Heart left ventricle (tissue), 16 donors: Measurements from ENCODE around the gene AQP11. TPM values are rescaled to one million over a fixed set of nuclear protein-coding genes. Genes with fewer than 3 reads are reported as not detected.

Experiments
- ATAC-seq, 4 donors: fragments of 200-7000 bp; cut with Tn5 transposase; one replicate each; pipeline ENCODE4 v1.9.1; 2020 to 2022; ENCODE audit warnings: moderate library complexity in 4 of 4, mild to moderate bottlenecking in 3 of 4, moderate number of reproducible peaks in 1 of 4
- DNase-seq, 5 donors: peaks; one replicate each; pipeline ENCODE4 v3.0.0-alpha.2; 2020
- H3K27ac ChIP-seq, 12 donors: fragments of 200-600 bp; sonication (generic) in 4 of 12; one replicate each; pipeline versions ENCODE4 v1.5.0 to v1.8.0; 2016 to 2022; ENCODE audit warnings: mild to moderate bottlenecking in 2 of 12
- H3K27me3 ChIP-seq, 9 donors: fragments of 200-600 bp; sonication (generic) in 2 of 9; one replicate each; pipeline versions ENCODE4 v1.5.1 to v1.8.0; 2016 to 2022; ENCODE audit warnings: mild to moderate bottlenecking in 3 of 9
- H3K36me3 ChIP-seq, 9 donors: fragments of 200-600 bp; sonication (generic) in 2 of 9; one replicate each; pipeline versions ENCODE4 v1.5.0 to v1.8.0; 2018 to 2022; ENCODE audit warnings: mild to moderate bottlenecking in 2 of 9
- H3K4me1 ChIP-seq, 12 donors: fragments of 200-600 bp; sonication (generic) in 4 of 12; one replicate each; pipeline versions ENCODE4 v1.5.0 to v1.8.0; 2016 to 2022; ENCODE audit warnings: mild to moderate bottlenecking in 3 of 12
- H3K4me3 ChIP-seq, 12 donors: fragments of 200-600 bp; sonication (generic) in 4 of 12; one replicate each; pipeline versions ENCODE4 v1.5.0 to v1.8.0; 2017 to 2022; ENCODE audit warnings: mild to moderate bottlenecking in 9 of 12, moderate library complexity in 4 of 12
- H3K9me3 ChIP-seq, 12 donors: fragments of 200-600 bp; sonication (generic) in 4 of 12; one replicate each; pipeline versions ENCODE4 v1.5.0 to v1.8.0; 2016 to 2022; ENCODE audit warnings: mild to moderate bottlenecking in 1 of 12
- CTCF ChIP-seq, 12 donors: fragments of 200-600 bp; sonication (generic) in 4 of 12; IDR thresholded peaks; one replicate each; pipeline versions ENCODE4 v1.5.0 to v1.8.0; 2018 to 2022; ENCODE audit warnings: antibody characterized with exemption in 12 of 12, mild to moderate bottlenecking in 5 of 12
- POLR2A ChIP-seq, 2 donors: fragments of 450-650 bp; IDR thresholded peaks; one replicate each; pipeline ENCODE4 v1.6.1; 2017; ENCODE audit warnings: antibody characterized with exemption in 2 of 2, mild to moderate bottlenecking in 2 of 2, moderate library complexity in 2 of 2
- WGBS, 4 donors: extraction: QIAGEN DNeasy Blood & Tissue Kit in 2 of 4; methylation state at CpG; one replicate each; pipeline versions ENCODE4 v1.1.5 to v1.1.7; 2013 to 2018; 5-methylcytosine and 5-hydroxymethylcytosine counted together
- intact Hi-C, 10 donors: fragments of 100-400 bp; cut with DNase I; formaldehyde crosslinking; loops; one replicate each; pipeline versions ENCODE4 v1.11.1 to v1.14.2; 2022
- polyA plus RNA-seq, 2 donors: library from polyadenylated mRNA; stranded (reverse); fragments of 200-250 nt; gene quantifications; one replicate each; pipeline ENCODE4 v1.2.3, GENCODE V29; 2013
- total RNA-seq, 9 donors: library from RNA; depleted of rRNA in 2 of 9; stranded (reverse); fragments of >200 nt in 2 of 9; fragmentation: NEBNext Ultra II Directional in 3 of 9; extraction: Animal tissue kit (Norgen Biotek cat#: 25700) in 3 of 9; gene quantifications; one replicate each; pipeline versions ENCODE4 v1.1.0 to v1.2.4, GENCODE V29; 2016 to 2023
- donor health status: ischemic (EF 13 %, LVEDD 7.1; RV severe dilation, severe dysfunction).
- donor health status: healthy with polysubstance abuse.
- donor health status: DM: no; HTN: yes; CAD: no.
- donor health status: DM: no; HTN: no; CAD: no.
- donor health status: ischemic (EF 25% LVEDD 6.9; RV normal size, moderate dysfunction).
- donor health status: ischemic (EF 25% LVEDD 5.7; RV mildly dilated, moderate dysfunction).
- donor health status: healthy.
- donor health status: DM: yes; HTN: yes; CAD: no.
- donor health status: ischemic (EF 35%, LVEDD 5.7; RV mildly dilated, moderate dysfunction).
- donor health status: nonischemic (EF 11% LVEDD 7.7; RV severe dilation, severe dysfunction).
- donor health status: DM: yes; HTN: yes; CAD: no.
- donor health status: PGD.
- donor health status: ischemic (EF 29% LVEDD 5.4; RV normal size, mild dysfunction).
- donor health status: nonischemic (EF 23%, LVEDD 6.1; RV moderate dilation, normal function).

The AQP11 gene
- total and polyA plus RNA-seq, 11 donors, result 0.27 to 1.8 (median 0.85) TPM

GRCh38 chr11:77658213-77659013, 68.7 kb downstream of the AQP11 start:
- DNase-seq, result no peak
- intact Hi-C loops, result no loop called here
- TF ChIP-seq POLR2A (IDR thresholded peaks at IDR 0.05), result no peak
- no peak for TF ChIP-seq CTCF (IDR thresholded peaks at IDR 0.05)
- Histone ChIP-seq H3K4me3 (no peak overlapping the region), H3K36me3 (peaks cover 0 to 4% (median 0%) of the 10 kb centered on the region in 9 donors), H3K4me1 (no peaks in the 10 kb centered on the region), H3K9me3 (no peaks in the 10 kb centered on the region), H3K27ac (no peak overlapping the region), H3K27me3 (no peaks in the 10 kb centered on the region)
- WGBS, 4 donors, result 76 to 81% (median 79%) methylated on average over 4 of the region's 4 CpGs
- ATAC-seq, result no peak

Other genes starting within 250 kb of the AQP11 start
- gene PAK1, start 115.9 kb upstream of the AQP11 start, total RNA-seq, result 10 to 100 TPM in 5 of 9 donors, 1 to 10 TPM in 4; 2.9 to 25.4 (median 11.9) TPM
- gene PAK1, start 115.9 kb upstream of the AQP11 start, polyA plus RNA-seq, result 1 to 10 TPM; 2.1 to 2.5 TPM
- gene CLNS1A, start 47.8 kb downstream of the AQP11 start, total RNA-seq, result 10 to 100 TPM; 60.8 to 85.1 (median 69.4) TPM
- gene CLNS1A, start 47.8 kb downstream of the AQP11 start, polyA plus RNA-seq, result 10 to 100 TPM; 49.5 to 80.8 TPM
- 10 to 100 TPM; 32.8 to 49.2 (median 43.6) TPM for gene RSF1, start 230.8 kb downstream of the AQP11 start, total RNA-seq
- gene RSF1, start 230.8 kb downstream of the AQP11 start, polyA plus RNA-seq, result 10 to 100 TPM; 11.2 to 16.9 TPM
- 100 to 1,000 TPM in 3 of 9 donors, 10 to 100 TPM in 6; 56.9 to 123 (median 77.0) TPM for gene AAMDC, start 231.2 kb downstream of the AQP11 start, total RNA-seq
- gene AAMDC, start 231.2 kb downstream of the AQP11 start, polyA plus RNA-seq, result 100 to 1,000 TPM; 108 to 337 TPM